ENCODE data around the gene CENPP.
A peak's percentile ranks its signal among the peaks of the same experiment; 100 is the strongest.

Gene CENPP

GRCh38 chr9:92666912-92667532, 341.3 kb downstream of the CENPP start:
- H3K27ac ChIP-seq: no peak overlapping the region
- no peak for DNase-seq (ENCODE audit: low read depth, low spot score)
- no peak for TF ChIP-seq FOXP2 (optimal IDR thresholded peaks at IDR 0.05; ENCODE audit: control extremely low read depth, extremely low read length, insufficient read depth)
- no peak for TF ChIP-seq EZH2 (IDR thresholded peaks at IDR 0.05)
- TF ChIP-seq POLR2AphosphoS5 (IDR thresholded peaks at IDR 0.05; ENCODE audit: borderline replicate concordance, low read depth, low read length): no peak
- H3K36me3 ChIP-seq (ENCODE audit: insufficient read depth, low read length): no peaks in the 10 kb centered on the region
- no peaks in the 10 kb centered on the region for H3K9me3 ChIP-seq (ENCODE audit: low read depth, low read length)
- no peak overlapping the region for H3K9ac ChIP-seq (ENCODE audit: insufficient read length)
- no peak overlapping the region for H3K4me3 ChIP-seq

DNA sequence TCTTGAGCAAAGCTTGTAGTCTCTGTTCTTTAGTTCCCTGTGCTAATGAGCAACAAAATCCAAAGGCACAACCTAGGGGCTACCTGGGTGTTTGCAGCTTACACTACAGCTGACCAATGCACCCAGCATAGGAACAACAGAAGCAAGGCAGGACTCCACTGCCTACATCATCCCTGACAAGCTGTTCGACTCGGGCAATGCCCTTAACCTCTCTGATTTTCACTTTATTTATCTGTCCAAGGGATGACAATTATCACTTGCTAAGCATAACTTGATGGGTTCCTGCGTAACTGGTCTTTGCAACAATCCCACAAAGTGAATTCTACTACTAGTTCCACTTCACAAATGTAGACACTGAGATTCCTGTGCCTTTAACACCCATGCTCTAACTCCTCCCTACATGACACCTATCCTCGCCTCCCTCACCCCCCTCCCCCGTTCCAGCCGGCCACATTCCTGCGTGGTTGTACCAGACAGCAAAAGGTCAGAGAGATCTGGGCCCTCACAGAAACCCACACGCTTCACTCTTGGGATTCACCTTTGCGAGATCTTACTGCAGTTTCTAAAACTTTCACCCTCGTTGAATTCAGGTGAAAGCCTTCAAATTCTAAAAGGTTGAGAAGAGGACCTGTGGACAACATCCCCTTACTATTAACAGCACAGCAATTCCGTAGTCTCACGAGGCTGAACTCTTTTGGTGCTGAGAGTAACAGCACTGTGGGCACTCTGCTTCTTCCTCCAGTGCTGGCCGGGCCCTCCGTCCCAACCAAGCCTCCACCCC, 343.2 kb downstream of the CENPP start:
- H3K4me3 ChIP-seq: peak overlapping the region; percentile 95
- no peak for DNase-seq (ENCODE audit: low read depth, low spot score)
- no peak overlapping the region for H3K27ac ChIP-seq
- no peaks in the 10 kb centered on the region for H3K36me3 ChIP-seq (ENCODE audit: insufficient read depth, low read length)
- H3K9me3 ChIP-seq (ENCODE audit: low read depth, low read length): no peaks in the 10 kb centered on the region
- no peak for TF ChIP-seq FOXP2 (optimal IDR thresholded peaks at IDR 0.05; ENCODE audit: control extremely low read depth, extremely low read length, insufficient read depth)
- TF ChIP-seq EZH2 (IDR thresholded peaks at IDR 0.05): no peak
- TF ChIP-seq POLR2AphosphoS5 (IDR thresholded peaks at IDR 0.05; ENCODE audit: borderline replicate concordance, low read depth, low read length): no peak
- H3K9ac ChIP-seq (ENCODE audit: insufficient read length): peak overlapping the region; percentile 78

DNA sequence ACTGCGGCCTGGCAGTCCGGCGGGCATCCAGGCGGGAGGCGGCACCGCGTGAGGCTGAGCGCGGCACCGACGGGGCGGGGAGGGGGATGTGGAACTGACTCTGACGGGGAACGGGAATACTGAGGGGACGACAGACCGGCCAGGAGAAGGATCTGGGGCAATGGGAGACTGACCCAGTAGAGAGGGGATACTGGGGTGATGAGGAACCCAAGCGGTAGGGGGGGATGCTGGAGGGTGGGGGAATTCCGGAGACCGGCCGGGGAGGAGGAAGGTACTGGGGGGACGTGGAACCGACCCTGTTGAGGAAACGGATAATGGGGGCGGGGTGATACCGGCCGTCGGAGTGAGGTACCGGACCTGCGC, 343.8 kb downstream of the CENPP start:
- Histone ChIP-seq H3K27ac (no peak overlapping the region), H3K4me3 (peak overlapping the region; percentile 95), H3K9me3 (ENCODE audit: low read depth, low read length) (no peaks in the 10 kb centered on the region), H3K36me3 (ENCODE audit: insufficient read depth, low read length) (no peaks in the 10 kb centered on the region), H3K9ac (ENCODE audit: insufficient read length) (peak overlapping the region; percentile 78)
- TF ChIP-seq FOXP2 (optimal IDR thresholded peaks at IDR 0.05; ENCODE audit: control extremely low read depth, extremely low read length, insufficient read depth): no peak
- no peak for TF ChIP-seq EZH2 (IDR thresholded peaks at IDR 0.05)
- TF ChIP-seq POLR2AphosphoS5 (IDR thresholded peaks at IDR 0.05; ENCODE audit: borderline replicate concordance, low read depth, low read length): no peak
- DNase-seq (ENCODE audit: low read depth, low spot score): no peak

Data from SK-N-MC (cell line).